Measurements from ENCODE around the gene SYMPK.
"Not testable (repeated sequence)": the region's sequence is repeated elsewhere in the genome, so short reads cannot be mapped to it uniquely, and the experiment has no call there.

Gene SYMPK

DNA sequence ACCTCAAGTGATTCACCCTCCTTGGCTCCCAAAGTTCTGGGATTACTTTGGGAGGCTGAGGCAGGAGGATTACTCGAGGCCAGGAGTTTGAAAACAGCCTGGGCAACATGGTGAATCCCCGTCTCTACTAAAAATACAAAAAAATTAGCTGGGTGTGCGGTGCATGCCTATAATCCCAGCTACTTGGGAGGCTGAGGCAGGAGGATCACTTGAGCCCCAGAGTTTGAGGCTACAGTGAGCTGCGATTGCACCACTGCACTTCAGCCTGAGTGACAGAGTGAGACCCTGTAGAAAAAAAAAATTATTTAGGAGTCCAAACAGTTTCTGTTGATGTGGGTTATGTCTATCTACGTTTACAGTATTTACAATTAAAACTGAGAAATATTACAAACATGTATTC lies 7.9 kb upstream of the SYMPK start:
- DNase-seq: no peak

DNA sequence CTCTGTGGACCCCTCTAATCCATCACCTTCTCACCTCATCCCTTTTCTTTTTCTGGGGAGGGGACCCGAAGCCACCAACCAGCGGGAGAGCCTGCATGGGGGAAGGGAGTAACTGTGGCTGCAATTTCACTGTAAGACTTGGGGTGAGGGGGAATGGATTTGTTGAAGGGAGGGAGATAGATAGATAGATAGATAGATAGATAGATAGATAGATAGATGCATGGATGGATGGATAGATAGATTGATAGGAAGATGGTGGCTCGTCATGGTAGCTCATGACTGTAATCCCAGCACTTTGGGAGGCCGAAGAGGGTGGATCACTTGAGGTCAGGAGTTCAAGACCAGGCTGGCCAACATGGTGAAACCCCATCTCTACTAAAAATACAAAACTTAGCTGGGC lies 4.3 kb upstream of the SYMPK start:
- DNase-seq: not testable (repeated sequence)

DNA sequence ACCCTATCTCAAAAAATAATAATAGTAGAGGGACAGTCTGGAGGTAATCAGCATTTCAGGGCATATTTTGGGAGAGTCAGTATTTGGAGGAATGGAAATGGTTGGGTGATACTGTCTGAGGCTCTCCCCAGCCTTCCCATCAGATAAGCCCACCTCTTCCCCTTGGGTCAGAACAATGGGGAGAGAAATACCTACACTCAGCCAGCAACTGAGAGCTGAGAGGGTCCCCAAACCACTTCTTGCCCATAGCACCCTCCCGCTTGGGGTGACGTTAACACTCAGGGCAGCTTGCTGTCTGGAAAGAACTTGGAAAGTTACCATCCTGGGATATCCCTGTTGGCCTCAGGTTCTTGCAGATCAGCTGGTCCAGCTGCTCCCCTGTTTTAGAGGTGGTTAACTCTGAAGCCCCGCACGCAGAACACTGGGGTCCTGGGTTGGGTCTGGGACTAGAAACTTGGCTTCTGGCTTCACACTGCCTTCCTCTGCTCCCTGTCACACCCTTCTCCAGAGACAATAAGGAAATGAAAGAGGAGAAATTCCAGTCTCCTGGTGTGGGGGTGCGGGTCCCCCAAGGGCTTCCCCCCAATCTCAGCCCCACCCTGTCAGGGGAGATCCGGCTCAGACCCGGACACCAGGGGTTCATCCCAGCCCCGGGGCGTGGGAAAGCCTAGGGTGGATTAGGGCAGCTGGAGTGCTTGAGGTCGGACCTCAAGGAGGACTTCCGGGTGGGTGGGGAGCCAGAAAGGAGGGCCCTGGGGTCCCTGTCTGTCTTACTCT lies 3.6 kb upstream of the SYMPK start:
- DNase-seq: no peak

DNA sequence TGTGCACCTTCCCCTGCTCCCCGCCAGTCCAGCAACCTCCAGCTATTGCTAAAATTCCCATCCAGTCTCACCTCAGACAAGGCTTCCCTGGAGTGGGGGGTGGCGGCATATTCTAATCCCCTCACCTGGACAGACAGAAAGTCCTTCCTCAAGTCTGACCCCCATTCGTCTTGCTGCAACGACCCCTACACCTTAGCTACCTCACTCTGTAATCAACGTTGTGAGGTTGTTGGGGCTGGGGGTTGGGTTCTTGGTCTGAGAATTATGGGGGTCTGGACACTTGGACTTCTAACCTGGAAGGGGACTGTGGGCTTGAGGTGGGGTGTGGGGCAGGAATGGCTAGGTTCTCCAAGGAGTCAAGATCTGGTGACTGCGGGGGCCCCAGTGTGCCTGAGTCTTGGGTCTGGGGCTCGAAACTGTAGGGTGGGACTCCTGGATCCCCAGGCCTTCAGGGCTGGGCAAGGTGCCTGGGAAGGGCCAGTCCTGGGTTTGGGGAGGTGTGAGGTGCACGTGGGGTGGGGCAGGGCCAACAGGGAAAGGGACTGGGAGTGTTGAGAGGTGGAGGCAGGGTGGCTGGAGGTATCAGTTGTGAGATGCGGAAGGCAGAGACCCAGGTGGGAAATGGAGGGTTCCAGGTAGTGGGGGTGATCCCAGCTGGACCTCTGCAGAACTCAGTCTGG lies 2.5 kb upstream of the SYMPK start:
- no peak for DNase-seq

DNA sequence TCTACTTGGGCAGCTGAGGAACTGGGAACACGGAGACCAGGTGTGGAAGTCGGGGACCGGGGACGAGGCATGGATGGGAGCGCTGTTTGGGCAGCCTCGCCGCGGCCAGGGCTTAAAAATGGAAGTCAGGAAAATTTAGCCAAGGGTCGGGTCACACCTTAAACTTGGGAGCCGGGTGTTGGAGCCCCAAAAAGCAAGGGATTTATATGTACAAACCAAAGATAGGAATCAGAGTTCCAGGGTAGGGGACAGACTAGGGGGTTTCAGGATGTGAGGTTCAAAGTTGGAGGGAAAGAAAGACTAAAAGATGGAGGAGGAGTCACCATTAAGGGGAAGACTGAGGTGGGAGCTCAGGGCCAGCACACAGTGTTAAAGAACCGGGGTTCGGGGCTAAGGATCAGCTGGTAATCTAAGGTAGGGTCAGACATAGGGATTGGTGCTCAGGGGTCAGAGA lies 1.7 kb upstream of the SYMPK start:
- no peak for DNase-seq

DNA sequence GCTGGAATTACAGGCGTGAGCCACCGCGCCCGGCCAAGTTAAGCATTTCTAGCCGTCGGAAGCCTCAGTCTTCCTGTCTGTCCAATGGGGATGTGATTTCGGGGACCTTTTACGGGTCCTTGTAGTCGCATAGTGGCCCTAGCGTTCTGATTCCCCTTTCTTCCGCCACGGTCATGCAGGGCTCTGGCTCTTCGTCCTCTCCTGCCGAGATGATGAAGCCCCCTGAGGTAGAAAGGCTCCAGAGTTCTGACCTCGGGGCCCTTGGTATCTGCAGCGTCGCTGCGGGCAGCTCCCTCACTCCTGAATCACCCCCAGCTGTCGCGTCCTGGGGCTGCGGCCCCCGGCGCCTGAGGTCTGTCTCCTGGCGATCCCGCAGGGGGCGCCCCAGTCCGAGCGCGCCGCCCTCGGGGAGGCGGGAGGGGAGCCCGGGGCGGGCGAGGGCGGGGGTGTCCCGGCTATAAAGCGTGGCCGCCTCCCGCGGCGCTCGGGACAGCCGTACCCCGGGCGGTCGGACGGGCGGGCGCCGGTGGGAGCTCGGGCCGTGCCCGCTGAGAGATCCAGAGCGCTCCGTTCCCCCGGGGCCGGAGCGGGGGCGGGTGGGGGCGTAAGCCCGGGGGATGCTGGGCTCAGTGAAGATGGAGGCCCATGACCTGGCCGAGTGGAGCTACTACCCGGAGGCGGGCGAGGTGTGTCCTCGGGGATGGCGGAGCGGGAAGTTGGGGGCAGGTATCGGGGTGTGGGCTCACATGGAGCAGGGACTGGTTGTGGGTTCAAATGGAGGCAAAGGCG lies 1.1 kb upstream of the SYMPK start, which contains the start of gene FOXA3:
Gene FOXA3, plus strand, starts transcription at position 487 of the 789 bp plus-strand sequence. Its CDS starts 131 bp downstream, at position 618.
- peak in 6 of 56 donors; percentile 4 to 31 (median 18) for DNase-seq

DNA sequence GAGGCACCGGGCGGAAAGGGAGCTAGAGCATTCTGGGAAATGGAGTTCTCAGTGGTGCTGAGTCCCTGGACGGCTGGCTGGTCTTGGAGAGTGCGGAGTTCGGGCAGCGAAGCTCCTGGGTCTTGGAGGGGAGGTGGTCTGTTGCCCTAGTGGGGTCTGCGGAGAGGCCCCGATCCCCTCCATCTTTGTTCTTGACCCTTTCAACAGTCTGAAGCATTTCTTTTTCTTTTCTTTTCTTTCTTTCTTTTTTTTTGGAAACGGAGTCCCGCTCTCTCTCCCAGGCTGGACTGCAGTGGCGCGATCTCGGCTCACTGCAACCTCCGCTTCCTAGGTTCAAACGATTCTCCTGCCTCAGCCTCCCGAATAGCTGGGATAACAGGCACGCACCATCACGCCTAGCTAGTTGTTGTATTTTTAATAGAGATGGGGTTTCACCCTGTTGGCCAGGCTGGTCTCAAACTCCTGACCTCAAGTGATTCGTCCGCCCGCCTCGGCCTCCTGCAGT lies 440 bp upstream of the SYMPK start:
- no peak for DNase-seq

DNA sequence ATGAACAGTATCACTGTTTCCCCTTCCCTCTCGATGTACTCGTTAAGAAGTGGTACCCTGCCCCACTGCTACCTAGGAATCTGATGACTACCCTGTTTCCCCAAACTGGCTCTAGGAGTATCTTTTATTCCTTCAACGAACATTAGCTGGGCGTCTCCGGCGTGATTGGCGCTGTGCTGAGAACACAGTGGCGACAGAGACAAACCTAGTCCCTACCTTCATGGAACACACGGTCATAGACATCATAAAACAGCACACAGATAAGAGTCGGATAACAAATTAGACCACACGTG lies 730 bp downstream of the SYMPK start:
- DNase-seq: peak in 2 of 56 donors; percentile 54 to 72

DNA sequence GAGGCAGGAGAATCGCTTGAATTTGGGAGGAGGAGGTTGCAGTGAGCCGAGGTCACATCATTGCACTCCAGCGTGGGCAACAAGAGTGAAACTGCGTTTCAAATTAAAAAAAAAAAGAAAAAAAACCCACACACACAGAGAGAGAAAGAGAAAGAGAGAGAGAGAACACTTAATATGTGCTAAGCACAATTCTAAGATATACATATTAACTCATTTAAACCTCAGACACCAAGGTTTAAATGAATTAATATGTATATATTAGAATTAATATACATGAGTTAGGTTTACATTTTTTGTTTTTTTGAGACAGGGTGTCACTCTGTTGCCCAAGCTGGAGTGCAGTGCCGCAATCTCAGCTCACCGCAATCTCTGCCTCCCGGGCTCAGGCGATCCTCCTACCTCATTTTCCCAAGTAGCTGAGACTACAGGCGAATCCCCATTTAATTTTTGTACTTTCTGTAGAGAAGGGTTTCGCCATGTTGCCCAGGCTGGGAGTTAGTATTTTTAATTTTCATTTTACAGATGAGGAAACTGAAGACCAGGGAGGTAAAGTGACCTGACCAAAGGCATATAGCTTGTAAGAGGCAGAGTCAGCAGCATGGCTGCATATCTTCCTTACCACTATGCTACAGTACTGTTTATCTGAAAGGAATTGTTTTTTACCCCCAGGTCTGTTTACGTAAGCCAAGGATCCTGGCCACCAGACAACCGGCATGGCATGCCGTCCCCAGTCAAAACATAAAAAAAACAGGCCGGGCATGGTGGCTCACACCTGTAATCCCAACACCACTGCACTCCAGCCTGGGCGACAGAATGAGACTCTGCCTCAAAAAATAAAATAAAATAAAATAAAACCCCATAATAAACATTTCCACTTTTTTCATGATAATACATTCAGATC lies 2.3 kb downstream of the SYMPK start:
- no peak for DNase-seq

DNA sequence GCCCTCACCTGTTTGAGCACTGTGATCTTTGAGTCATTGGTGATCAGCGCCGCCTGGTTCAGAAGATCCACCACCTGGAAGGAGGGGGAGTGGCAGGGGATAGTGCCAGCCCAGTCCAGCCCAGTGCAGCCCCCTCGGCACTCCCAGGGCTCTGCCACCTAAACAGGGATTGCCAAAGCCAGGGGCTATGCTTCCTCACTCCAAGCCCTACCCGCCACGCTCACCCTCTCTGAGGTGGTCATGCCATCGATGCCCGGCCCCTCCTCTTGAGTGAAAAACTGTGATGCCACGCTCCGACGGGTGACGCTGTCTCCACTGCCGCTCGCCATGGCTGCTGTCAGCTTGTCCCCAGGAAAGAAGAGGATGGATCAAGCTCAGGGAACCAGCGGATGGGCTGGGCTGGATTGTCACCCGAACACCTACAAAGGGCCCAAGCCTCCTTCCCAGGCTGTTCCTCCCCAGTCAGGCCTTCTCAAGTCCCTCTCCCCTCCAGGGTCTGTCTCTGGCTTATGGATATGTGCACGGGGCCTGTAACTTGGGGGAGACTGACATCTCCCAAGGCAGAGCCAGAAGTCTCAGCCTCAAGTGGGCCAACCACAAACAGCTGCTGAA lies 8.7 kb downstream of the SYMPK start:
- DNase-seq: no peak

DNA sequence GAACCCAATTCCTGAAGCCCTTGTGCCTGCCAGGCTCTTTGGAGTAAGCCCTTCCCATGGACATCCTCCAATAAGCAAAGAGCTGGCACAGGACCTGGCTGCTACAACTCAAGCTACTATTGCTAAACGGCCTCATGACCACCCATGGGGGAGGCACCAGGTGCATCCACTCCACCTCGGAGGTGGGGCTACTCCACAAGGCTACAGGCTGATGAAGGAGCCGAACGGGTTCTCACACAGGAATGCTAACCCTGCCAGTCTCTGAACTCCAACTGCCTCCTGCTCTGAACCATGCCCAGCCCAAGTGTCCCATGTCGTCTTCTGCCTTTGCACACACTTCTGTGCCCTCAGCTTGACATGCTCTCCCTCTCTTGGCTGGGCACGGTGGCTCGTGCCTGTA lies 10.0 kb downstream of the SYMPK start:
- DNase-seq: no peak

DNA sequence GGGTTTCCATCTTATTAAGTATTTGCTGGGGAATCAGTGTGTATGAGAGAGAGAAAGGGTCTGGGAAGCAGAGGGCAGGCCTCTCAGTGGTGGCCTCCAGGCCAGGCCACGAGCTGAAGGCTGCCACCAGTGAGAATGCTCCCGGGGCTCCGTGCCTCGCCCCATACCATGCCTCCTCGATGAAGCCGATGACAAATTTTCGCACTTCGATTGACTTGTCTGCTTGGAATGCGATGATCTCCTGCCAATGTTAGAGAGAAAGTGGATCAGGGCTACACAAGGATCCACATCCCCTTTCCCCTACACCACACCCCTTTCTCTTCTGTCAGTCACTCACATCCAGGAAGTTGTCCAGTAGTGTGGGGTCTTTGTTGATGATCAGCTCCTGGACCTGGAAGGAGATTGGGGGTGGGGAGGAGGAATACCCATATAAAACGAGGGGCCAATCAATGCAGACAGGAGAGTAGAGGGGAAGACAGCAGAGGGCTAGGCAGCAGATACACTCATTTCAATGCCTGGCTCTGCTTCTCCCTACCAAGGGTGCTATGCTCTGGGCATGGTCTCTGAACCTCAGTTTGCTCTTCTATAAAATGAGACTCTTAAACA lies 10.7 kb downstream of the SYMPK start:
- DNase-seq: no peak

DNA sequence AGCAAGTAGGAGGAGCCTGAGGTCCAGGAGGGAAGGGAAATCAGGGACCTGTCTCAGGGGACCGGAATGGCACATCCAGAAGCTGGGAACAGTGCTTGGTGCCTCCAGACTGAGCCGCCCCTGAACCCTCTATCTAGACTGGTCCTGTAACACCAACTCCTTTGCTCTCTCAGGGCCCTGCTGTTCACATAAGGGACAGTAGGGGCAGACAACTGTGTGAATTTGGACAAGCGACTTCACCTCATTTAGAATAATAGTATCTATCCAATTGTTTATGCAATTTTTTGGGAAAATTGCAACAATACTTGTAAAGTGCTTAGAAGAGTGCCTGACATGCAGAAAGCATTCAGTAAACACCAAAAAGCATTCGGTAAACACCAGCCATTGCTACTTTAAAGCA lies 14.0 kb downstream of the SYMPK start:
- no peak for DNase-seq

DNA sequence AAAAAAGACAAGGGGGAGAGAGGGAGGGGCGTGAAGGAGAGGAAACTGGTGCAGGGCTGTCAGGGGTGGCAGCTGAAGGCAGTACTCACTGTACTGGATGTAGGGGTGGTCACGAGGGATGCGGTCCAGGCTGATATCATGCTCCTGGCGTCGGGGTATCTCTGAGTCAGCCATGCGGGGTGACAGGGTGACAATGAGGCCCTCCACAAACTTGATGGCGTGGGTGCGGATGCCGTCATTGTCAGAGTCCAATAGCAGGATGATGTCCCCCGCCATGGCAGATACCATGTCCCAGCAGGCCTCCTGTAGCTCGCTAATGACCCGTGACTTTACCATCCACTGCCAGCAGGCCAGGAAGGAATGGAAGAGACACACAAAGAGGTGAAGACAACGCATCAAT lies 15.3 kb downstream of the SYMPK start:
- DNase-seq: no peak

DNA sequence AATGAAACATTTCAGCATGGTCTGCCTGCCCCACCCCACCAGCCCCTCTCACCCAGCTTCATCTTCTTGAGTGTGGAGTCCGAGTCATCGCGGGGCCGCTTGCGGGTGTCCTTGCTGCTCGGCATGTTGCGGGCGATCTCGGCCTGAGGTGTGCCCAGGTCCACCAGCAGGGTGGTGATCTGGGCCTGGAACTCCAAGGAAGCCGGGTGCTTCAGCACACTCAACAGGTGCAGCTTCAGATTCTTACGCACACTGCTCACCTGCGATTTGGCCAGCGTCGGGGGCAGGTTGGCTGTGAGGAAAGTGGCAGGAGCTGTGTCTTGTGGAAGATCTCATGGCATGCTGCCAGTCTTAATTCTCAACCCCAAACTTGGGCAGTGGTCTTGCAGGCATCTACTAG lies 20.7 kb downstream of the SYMPK start:
- DNase-seq: no peak

DNA sequence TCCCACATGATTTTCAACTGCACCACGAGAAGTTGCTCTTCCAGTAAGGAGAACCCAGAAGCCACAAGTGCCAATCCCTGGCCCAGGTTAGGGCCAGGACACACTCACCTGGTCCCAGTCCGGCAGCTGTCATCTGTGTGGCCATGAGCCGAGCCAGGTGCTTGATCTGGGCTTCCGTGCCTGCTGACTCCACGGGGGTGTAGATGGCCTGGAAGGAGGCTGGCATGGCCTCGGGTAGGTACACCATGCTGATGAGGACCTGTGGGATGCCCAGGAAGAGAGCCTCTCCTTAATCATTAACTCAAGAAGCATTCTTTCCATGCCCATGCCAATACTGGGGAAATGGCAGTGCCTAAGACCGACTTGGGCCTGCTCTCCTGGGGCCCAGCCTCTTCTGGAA lies 28.0 kb downstream of the SYMPK start:
- DNase-seq: no peak

DNA sequence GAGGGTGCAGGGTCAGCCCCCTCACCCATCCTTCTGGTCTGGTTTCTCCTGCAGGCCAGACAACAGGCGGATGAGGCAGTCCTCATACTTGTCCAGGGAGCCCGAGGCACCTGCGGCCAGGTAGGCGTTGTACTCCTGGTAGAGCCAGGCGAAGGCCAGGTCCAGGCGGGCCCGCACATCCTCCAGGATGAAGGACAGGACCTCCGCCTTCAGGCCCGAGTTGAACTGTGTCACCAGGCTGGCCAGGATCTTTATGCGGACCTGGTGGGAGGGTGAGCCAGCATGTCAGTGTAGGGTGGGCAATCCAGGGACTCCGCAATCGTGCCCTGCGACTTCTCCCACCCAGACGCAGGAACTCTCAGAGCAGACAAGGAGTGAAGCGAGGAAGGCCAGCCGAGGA lies 34.0 kb downstream of the SYMPK start:
- no peak for DNase-seq

DNA sequence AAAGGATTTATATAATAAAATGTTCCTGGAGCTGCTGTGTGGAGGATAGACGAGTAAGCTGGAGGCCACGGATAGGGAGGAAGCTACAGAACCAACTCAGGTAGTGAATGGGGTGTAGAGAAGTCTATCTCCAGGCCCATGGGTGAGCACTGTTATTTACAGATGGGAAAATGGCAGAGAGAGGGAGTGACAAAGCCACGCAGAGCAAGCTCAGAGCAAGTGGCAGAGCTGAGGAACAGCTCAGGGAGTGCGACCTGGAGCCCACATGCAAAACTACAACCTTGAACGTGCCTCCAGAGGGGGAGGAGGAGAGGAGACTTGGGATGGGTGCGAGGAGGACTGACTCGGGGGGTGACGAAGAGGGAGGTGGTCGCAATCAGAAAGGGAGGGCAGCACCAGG lies 34.4 kb downstream of the SYMPK start:
- no peak for DNase-seq

DNA sequence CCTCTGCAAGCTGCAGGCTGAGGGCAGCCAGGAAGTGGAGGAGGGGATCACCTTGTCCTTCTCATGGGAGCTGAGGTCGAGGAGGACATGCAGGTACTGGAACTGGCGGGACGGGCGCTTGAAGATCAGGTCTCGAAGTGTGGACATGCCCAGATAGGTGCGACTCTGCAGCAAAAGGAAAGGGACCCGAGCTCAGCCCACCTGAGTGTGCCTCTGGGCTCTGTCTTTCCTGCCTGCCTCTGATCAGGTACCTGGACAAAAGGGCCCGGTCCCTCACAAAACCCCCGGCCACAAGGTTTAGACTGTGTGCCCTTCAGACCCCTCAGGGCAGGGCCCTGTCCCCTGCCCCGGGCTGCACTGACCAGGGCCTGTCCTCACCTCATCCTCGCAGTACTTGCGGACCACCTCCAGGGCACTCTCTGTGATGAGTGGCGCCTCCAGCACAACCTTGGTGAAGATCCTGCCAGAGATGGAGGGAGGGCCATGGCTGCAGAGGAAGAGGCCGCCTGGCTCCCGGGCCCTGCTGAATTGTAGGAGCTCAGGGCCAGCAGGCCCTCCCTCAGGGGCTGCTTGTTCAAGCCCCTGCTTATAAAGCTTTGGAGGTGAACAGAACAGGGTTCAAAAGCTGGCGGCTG lies 35.4 kb downstream of the SYMPK start:
- DNase-seq: no peak

DNA sequence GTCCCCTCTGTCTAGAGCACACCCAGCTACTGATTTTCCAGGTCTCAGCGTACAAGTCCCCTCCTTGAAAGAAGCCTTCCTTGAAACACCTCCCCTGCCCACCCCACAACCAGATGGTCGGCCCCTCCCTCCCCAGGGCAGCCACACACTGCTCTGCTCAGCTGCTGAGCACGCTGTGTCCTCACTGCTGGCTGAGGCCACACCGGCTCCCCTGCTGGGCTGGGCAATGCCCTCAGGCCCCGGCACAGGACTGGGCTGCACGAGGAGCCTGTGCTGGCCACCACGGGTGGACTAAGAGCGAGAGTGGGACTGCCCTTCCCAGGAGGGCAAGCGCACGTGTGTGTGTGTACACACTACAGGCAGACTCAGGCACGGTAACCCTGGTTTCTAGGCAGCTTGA lies 36.0 kb downstream of the SYMPK start:
- DNase-seq: no peak

All from amygdala (tissue), 56 donors.